GM10248 (cell line): ENCODE data around the gene TLE6.
A peak's percentile ranks its signal among the peaks of the same experiment; 100 is the strongest.
"Not testable (repeated sequence)": the region's sequence is repeated elsewhere in the genome, so short reads cannot be mapped to it uniquely, and the experiment has no call there.

ENCODE experiments used
- CTCF ChIA-PET: fragments of 300-600 bp; sonication (Branson Sonifier 250); formaldehyde crosslinking; extraction: SDS; loops from one replicate; lab custom pipeline; 2021; ENCODE audit warnings: antibody characterized with exemption; lab: Yijun Ruan, JAX
- POLR2A ChIA-PET: fragments of 350-650 bp; sonication (Branson Sonifier 250); formaldehyde crosslinking; extraction: SDS; loops from one replicate; lab custom pipeline; 2020; ENCODE audit warnings: antibody characterized with exemption; lab: Yijun Ruan, JAX
- DNase-seq: peaks from one replicate; pipeline ENCODE4 v3.0.0; 2012; ENCODE audit errors: extremely low spot score
- CTCF ChIP-seq: IDR thresholded peaks from 2 replicates; pipeline ENCODE4 v1.5.1; 2012; ENCODE audit warnings: mild to moderate bottlenecking, low read depth; ENCODE audit errors: extremely low read depth, missing control alignments, control extremely low read depth

The TLE6 gene

GRCh38 chr19:3034656-3035541, 57.5 kb downstream of the TLE6 start:
- TF ChIP-seq CTCF: no peak
- ChIA-PET POLR2A (interaction anchor here (0.7 to 1.3 kb wide), 3 partner anchors 18 to 90 kb away, joined by 3 to 6 read pairs (median 3); no protein-coding TSS in a partner anchor), CTCF (interaction anchor here (0.9 to 3.9 kb wide), 14 partner anchors 11 to 91 kb away, joined by 3 to 19 read pairs (median 4); partner anchors contain the start of gene TLE6)
- DNase-seq: no peak

- peak; percentile 100 for DNase-seq
- ChIA-PET CTCF (interaction anchor here (0.9 to 3.9 kb wide), 17 partner anchors 10 to 90 kb away, joined by 3 to 19 read pairs (median 4); partner anchors contain the start of gene TLE6), POLR2A (interaction anchor here (0.6 to 1.3 kb wide), 5 partner anchors 12 to 559 kb away, joined by 3 to 6 read pairs (median 4); partner anchors contain the start of gene GADD45B)
- no peak for TF ChIP-seq CTCF
Measured at GRCh38 chr19:3035542-3036118, 58.3 kb downstream of the TLE6 start.

- TF ChIP-seq CTCF: no peak
- ChIA-PET CTCF (interaction anchor here (0.9 to 3.9 kb wide), 19 partner anchors 10 to 127 kb away, joined by 3 to 19 read pairs (median 4); partner anchors contain the start of gene TLE6), POLR2A (interaction anchor here (0.5 to 1.3 kb wide), 5 partner anchors 12 to 619 kb away, joined by 3 to 6 read pairs (median 5); partner anchors contain the start of gene GADD45B)
- peak; percentile 90 for DNase-seq
Measured at GRCh38 chr19:3036119-3036976, 59.0 kb downstream of the TLE6 start.

- CTCF ChIA-PET: interaction anchor here (1.2 to 3.9 kb wide), 9 partner anchors 9 to 126 kb away, joined by 3 to 19 read pairs (median 6); no protein-coding TSS in a partner anchor
- POLR2A ChIA-PET, DNase-seq: not testable (repeated sequence)
Measured at GRCh38 chr19:3036977-3037544, 59.7 kb downstream of the TLE6 start.

GRCh38 chr19:3038214-3038613, 60.9 kb downstream of the TLE6 start:
- CTCF ChIA-PET: interaction anchor here (0.9 to 3.9 kb wide), 4 partner anchors 38 to 75 kb away, joined by 3 to 19 read pairs (median 10); no protein-coding TSS in a partner anchor
- no peak for TF ChIP-seq CTCF
- DNase-seq: no peak
- POLR2A ChIA-PET: interaction anchor here (0.7 kb wide), 1 partner anchor 74 kb away, joined by 3 read pairs; no protein-coding TSS in a partner anchor

- CTCF ChIA-PET: interaction anchor here (0.9 to 2.2 kb wide), 3 partner anchors 36 to 76 kb away, joined by 3 to 6 read pairs (median 5); no protein-coding TSS in a partner anchor
- DNase-seq: no peak
- TF ChIP-seq CTCF: no peak
- POLR2A ChIA-PET: interaction anchor here (0.6 kb wide), 1 partner anchor 95 kb away, joined by 5 read pairs; no protein-coding TSS in a partner anchor
Measured at GRCh38 chr19:3039125-3039524, 61.8 kb downstream of the TLE6 start.
